Islet of Langerhans (tissue), 1 donor: Measurements from ENCODE around the gene CCDC160.
A peak's percentile ranks its signal among the peaks of the same experiment; 100 is the strongest.
"Not testable (repeated sequence)": the region's sequence is repeated elsewhere in the genome, so short reads cannot be mapped to it uniquely, and the experiment has no call there.

Experiments used
- FAIRE-seq: peaks from one replicate; lab custom pipeline; 2011; peaks lifted over from hg19 to GRCh38; lab: Jason Lieb, UNC

The CCDC160 gene

GRCh38 chrX:134236626-134237614 lies at the start of gene CCDC160:
Gene CCDC160, plus strand, starts transcription at chrX:134237182. Its CDS starts 7,619 bp downstream, at chrX:134244801.
- no peak for FAIRE-seq

DNA sequence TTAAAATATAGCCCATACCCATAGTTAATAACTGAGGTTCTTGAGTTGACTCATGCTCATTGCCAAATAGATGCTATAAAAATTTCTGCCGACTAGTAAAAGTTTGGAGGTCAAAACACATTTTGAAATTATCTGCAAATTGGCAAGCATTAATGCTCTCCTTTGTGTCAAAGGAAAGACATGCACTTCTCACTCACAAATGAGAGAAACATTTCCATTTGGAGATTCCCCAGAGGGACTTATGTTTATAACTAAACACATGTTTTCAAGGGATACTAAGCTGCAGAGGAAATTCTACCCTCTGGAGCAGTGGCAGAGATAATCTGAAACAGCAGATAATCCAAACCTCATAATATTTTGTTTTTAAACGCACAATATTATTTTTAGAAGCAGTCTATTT lies 45.7 kb upstream of the CCDC160 start:
- FAIRE-seq = no peak

GRCh38 chrX:134194915-134195314 lies 42.1 kb upstream of the CCDC160 start:
- FAIRE-seq = no peak

GRCh38 chrX:134202561-134202960 lies 34.4 kb upstream of the CCDC160 start:
- no peak for FAIRE-seq

DNA sequence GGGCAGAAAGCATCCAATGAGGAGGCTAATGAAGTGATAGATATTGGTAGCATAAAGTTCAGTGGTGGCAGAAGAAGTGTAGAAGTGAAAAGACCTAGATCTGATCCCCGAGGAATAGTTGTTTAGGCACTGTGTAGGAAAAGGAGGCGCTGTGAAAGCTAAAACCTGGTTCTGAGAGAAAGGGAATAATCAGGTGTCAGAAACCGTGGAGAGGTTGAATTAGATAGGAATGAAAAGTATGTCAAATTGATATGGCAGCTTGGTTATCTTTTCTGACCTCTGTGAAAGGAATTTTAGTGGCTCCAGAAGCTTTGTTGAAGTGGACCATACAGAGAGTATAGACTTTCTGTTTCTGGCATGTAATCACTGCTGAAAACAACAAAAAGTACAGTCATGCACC lies 30.8 kb upstream of the CCDC160 start:
- FAIRE-seq = no peak

DNA sequence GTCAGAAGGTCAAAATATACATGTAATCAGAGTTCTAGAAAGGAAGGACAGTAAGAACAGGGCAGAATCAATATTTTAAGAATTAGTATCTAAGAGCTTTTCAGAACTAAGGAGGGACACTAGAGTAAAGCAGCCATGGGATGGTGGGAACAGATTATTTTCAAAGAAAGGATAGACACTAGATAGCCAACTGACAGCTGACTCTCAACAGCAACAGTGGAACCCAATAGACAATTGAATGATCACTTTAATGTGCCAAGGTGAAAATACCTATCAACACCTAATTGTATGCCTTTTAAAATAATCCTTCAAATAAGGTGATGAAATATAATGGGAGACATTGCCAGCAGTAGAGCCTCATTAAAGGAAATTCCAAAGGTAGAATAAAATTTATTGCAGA lies 26.5 kb upstream of the CCDC160 start:
- no peak for FAIRE-seq

- FAIRE-seq = no peak
Measured at GRCh38 chrX:134235236-134235635, 1.7 kb upstream of the CCDC160 start.

GRCh38 chrX:134238144-134238543 lies 1.2 kb downstream of the CCDC160 start:
- FAIRE-seq = not testable (repeated sequence)

GRCh38 chrX:134239016-134239415 lies 2.0 kb downstream of the CCDC160 start:
- no peak for FAIRE-seq

DNA sequence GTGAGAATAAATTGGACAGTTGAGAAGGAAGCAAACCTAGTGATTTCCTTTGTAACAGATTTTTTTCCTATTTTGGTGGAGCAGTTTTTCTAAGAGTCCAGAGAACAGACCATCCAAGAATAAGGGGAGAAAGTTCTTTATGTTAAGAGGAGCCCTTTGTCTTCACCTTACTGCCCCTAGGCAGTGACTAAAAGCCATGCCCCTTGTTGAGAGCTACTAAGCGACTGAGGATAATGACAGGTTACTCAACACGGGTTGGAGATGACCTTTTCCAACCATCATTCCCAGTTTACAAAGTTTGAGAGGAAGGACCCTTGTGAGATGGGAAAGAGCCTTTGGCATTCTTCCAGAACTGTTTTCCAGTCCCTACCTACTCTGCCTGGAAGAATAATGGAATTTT lies 3.2 kb downstream of the CCDC160 start:
- no peak for FAIRE-seq

DNA sequence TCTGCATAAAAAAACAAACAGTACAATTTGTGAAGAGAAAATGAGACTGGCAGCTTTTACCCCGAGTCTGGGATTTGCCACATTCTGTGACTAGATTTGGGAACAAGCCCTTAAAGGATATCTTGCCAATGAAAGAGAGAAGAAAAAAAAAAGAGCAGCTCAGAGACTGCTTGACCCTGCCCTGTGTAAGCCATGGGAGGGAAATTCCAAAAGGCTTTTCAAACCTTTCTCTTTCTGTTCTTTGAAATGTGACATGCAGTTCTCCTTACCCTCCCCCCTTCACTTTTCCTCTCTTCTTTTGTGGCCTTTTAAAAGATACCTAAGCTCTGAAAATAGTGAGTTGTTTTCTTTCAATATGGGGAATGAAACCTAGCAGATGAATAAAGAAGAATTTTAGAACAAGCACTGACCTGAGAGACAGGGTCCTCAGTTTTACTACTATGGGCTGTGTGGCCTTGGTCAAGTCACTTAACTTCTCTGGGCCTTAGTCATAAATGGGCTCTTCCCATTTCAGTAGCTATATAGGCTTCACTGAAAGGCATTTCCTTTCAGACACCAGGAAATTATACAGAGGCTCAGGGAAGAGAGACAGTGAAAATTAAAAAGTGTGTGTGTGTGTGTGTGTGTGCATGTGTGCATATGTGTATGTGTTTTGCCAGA lies 5.1 kb downstream of the CCDC160 start:
- no peak for FAIRE-seq

GRCh38 chrX:134244043-134244442 lies 7.1 kb downstream of the CCDC160 start:
- no peak for FAIRE-seq

DNA sequence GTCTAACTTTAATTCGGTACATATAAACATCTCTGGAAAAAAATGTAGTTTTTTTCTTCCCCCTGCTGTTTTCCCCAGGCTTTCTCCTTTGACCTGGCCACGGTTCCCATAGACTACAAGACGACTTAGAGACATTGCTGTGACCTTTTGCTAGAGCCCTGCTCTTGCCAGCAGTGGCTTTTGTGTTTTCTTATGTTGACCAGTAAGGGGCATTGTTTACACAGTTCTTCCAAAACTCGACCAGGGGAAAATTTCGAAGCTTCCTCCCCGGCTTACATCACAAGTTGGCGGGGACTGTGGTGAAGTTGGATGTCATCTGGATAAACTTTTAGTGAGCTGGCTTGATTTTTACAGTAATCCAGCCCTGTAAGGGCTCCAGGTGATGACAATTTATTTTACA lies 9.3 kb downstream of the CCDC160 start:
- FAIRE-seq = no peak

DNA sequence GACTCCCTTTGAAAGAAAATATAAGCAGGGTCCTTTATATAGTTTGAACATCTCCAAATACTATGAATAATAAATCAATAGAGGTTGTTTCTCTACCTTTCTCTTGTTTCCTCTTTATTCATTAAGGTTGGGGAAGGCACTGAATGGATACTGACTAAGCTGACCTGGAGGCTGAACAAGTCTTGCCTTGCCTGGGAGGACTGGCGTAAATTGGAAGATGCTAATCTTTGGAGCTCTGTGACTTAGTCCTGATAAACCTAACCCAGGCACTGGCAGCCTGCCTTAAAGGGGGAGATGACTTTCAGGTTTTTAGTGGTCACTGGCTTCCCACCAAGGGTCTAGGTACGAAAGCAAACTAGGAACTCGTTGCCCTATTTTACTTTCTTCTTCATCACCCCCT lies 10.5 kb downstream of the CCDC160 start:
- no peak for FAIRE-seq

DNA sequence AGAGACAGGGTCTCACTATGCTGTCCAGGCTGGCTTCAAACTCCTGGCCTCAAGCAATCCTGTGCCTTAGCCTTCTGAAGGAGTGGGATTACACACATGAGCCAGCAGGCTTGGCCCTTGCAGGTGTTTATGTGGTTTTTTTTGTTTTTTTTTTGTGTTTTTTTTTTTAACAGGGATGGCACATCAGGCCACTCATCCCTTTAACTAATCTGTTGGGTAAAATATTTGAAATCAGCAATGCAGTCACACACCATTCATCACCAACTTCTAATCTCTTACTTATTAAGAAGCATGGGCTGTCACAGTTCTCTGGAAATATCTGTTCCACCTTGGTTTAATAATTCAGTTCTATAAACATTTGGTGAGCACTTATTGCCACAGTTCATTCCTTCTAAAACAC lies 12.3 kb downstream of the CCDC160 start:
- no peak for FAIRE-seq

- FAIRE-seq = no peak
Measured at GRCh38 chrX:134251241-134251640, 14.3 kb downstream of the CCDC160 start.

DNA sequence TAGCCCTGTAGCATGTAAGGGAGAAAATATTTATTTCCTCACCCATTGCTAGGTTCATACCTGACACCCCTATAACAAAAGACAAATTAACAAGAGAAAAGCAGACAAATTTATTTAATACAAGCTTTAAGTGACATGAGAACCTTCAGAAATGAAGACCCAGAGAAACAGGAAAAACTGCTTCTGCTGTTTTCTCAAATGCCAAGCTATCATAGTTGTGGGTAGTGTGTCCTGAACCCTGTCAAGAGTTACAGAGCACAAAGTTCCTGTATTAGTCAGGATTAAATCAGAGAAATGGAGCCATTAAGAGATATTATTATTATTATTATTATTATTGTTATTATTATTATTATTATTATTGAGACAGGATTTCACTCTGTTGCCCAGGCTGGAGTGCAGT lies 17.5 kb downstream of the CCDC160 start:
- no peak for FAIRE-seq

GRCh38 chrX:134255555-134255954 lies 18.6 kb downstream of the CCDC160 start:
- FAIRE-seq = no peak

- FAIRE-seq = no peak
Measured at GRCh38 chrX:134256684-134257083, 19.7 kb downstream of the CCDC160 start.

DNA sequence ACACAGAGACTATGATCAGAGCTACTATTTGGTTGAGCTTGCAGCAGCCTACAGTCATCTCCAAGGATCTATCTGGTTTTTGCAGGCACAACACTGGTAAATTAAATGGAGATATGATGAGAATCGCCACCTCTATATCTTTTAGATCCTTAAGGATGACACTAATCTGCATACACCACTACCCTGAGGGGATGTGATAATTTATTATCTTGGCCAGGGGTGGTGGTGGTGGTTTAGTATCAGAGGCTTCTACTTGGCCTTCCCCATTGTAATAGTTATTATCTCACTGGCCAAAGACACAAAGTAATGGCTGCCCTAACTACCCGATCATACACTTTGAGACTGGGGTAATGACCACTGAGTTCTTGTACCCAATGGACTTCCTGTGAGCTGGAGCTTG lies 21.2 kb downstream of the CCDC160 start:
- FAIRE-seq = no peak

DNA sequence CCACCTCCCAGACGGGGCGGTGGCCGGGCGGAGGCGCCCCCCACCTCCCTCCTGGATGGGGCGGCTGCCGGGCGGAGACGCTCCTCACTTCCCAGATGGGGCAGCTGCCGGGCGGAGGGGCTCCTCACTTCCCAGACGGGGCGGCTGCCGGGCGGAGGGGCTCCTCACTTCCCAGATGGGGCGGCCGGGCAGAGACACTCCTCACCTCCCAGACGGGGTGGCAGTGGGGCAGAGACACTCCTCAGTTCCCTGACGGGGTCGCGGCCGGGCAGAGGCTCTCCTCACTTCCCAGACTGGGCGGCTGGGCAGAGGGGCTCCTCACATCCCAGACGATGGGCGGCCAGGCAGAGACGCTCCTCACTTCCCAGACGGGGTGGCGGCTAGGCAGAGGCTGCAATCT lies 49.0 kb downstream of the CCDC160 start:
- not testable (repeated sequence) for FAIRE-seq

GRCh38 chrX:134287346-134287745 lies 50.4 kb downstream of the CCDC160 start:
- no peak for FAIRE-seq

DNA sequence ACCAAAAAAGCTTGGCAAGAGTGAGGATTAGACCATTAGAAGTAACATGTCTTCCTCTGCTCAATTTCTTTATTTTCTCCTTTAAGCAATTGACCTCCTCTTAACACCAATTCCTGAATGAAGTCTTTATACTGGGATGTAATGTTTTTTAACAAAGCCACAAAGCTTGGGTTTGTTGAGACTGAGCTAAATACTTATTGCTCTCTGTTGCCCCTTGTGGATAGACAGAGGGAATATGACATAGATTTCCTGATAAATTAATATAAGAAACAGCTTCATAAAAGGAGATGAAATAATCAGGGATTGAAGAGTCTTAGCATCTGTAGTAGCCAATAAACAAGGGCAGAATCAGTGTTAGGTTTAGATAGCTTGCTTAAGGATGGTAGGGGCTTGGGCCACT lies 57.6 kb downstream of the CCDC160 start:
- FAIRE-seq = peak; percentile 47
